GM18508 (cell line): Measurements from ENCODE around the gene PADI2.

Source experiments
- ATAC-seq: cut with Tn5 transposase; IDR thresholded peaks from one replicate; pipeline ENCODE4 v1.9.1; 2021; ENCODE audit warnings: moderate number of reproducible peaks; ENCODE audit not compliant: insufficient read depth, unreplicated experiment

The PADI2 gene

GRCh38 chr1:17117451-17118265, 1.6 kb downstream of the PADI2 start:
- ATAC-seq: no peak

GRCh38 chr1:17116643-17117042, 2.6 kb downstream of the PADI2 start:
- no peak for ATAC-seq

GRCh38 chr1:17113963-17114362, 5.3 kb downstream of the PADI2 start:
- ATAC-seq: no peak

- no peak for ATAC-seq
Observed at GRCh38 chr1:17112496-17113236, 6.6 kb downstream of the PADI2 start.

GRCh38 chr1:17112076-17112475, 7.2 kb downstream of the PADI2 start:
- no peak for ATAC-seq

GRCh38 chr1:17110555-17110926, 8.7 kb downstream of the PADI2 start:
- no peak for ATAC-seq

- ATAC-seq: no peak
Observed at GRCh38 chr1:17109892-17110554, 9.2 kb downstream of the PADI2 start.

GRCh38 chr1:17108786-17109185, 10.5 kb downstream of the PADI2 start:
- ATAC-seq: no peak

GRCh38 chr1:17108360-17108759, 10.9 kb downstream of the PADI2 start:
- no peak for ATAC-seq

GRCh38 chr1:17104782-17105181, 14.5 kb downstream of the PADI2 start:
- ATAC-seq: no peak

- ATAC-seq: no peak
Observed at GRCh38 chr1:17102232-17102631, 17.0 kb downstream of the PADI2 start.

GRCh38 chr1:17101261-17101660, 18.0 kb downstream of the PADI2 start:
- no peak for ATAC-seq

GRCh38 chr1:17099616-17100340, 19.5 kb downstream of the PADI2 start:
- ATAC-seq: no peak

GRCh38 chr1:17098446-17099317, 20.6 kb downstream of the PADI2 start:
- no peak for ATAC-seq

- no peak for ATAC-seq
Observed at GRCh38 chr1:17097787-17098186, 21.5 kb downstream of the PADI2 start.

- no peak for ATAC-seq
Observed at GRCh38 chr1:17097147-17097546, 22.1 kb downstream of the PADI2 start.

- no peak for ATAC-seq
Observed at GRCh38 chr1:17096584-17096983, 22.7 kb downstream of the PADI2 start.

- no peak for ATAC-seq
Observed at GRCh38 chr1:17095141-17095540, 24.1 kb downstream of the PADI2 start.

GRCh38 chr1:17094664-17095063, 24.6 kb downstream of the PADI2 start:
- ATAC-seq: no peak
